ENCODE results near the gene GABRR3.

Gene GABRR3

DNA sequence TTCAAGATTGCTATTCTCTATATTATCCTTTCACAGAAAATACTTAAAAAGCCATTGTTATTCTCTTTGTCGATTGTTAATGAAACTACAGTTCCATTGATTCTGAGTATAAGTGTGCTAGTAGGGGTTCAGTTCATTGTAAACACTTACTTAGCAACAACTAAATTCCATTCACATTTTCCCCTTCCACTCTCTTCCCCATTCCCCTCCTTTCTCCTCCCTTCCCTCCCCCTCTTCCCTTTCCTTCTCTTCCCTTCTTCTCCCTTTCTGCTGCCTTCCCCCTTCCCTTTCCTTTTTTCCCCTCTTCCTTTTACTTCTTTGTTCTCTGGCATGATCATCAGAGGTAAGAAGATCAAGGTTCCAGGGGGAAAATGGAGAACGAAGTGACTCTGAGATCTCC is 41.6 kb downstream of the GABRR3 start:
- Histone ChIP-seq H3K36me3 (replicated peaks; ENCODE audit: insufficient read depth, low read length) (no peaks in the 10 kb centered on the region), H3K4me1 (ENCODE audit: low read length) (peaks cover 15% of the 10 kb centered on the region), H3K4me2 (ENCODE audit: low read depth, low read length) (no peak overlapping the region), H3F3A (ENCODE audit: insufficient read depth, low read length) (no peaks in the 10 kb centered on the region), H3K79me2 (ENCODE audit: low read length) (no peaks in the 10 kb centered on the region), H3K4me3 (ENCODE audit: low read length) (no peak overlapping the region), H3K9me2 (replicated peaks; ENCODE audit: insufficient read depth, low read length) (no peaks in the 10 kb centered on the region), H3K9ac (ENCODE audit: low read length) (no peak overlapping the region), H3K27me3 (replicated peaks; ENCODE audit: insufficient read depth, low read length) (no peaks in the 10 kb centered on the region), H2AFZ (ENCODE audit: low read length) (no peak overlapping the region), H3K9me3 (replicated peaks; ENCODE audit: insufficient read depth, low read length) (no peaks in the 10 kb centered on the region), H3K27ac (ENCODE audit: low read length) (no peak overlapping the region), H4K20me1 (ENCODE audit: insufficient read depth, low read length) (no peaks in the 10 kb centered on the region)
- no peak for DNase-seq
- TF ChIP-seq EZH2 (optimal IDR thresholded peaks at IDR 0.05; ENCODE audit: low read depth, low read length) (no peak), EZH2phosphoT487 (IDR thresholded peaks at IDR 0.05; ENCODE audit: low read length) (no peak)
- TF ChIP-seq, protein P1, sequence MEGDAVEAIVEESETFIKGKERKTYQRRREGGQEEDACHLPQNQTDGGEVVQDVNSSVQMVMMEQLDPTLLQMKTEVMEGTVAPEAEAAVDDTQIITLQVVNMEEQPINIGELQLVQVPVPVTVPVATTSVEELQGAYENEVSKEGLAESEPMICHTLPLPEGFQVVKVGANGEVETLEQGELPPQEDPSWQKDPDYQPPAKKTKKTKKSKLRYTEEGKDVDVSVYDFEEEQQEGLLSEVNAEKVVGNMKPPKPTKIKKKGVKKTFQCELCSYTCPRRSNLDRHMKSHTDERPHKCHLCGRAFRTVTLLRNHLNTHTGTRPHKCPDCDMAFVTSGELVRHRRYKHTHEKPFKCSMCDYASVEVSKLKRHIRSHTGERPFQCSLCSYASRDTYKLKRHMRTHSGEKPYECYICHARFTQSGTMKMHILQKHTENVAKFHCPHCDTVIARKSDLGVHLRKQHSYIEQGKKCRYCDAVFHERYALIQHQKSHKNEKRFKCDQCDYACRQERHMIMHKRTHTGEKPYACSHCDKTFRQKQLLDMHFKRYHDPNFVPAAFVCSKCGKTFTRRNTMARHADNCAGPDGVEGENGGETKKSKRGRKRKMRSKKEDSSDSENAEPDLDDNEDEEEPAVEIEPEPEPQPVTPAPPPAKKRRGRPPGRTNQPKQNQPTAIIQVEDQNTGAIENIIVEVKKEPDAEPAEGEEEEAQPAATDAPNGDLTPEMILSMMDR (IDR thresholded peaks at IDR 0.05; ENCODE audit: low read length), result no peak

DNA sequence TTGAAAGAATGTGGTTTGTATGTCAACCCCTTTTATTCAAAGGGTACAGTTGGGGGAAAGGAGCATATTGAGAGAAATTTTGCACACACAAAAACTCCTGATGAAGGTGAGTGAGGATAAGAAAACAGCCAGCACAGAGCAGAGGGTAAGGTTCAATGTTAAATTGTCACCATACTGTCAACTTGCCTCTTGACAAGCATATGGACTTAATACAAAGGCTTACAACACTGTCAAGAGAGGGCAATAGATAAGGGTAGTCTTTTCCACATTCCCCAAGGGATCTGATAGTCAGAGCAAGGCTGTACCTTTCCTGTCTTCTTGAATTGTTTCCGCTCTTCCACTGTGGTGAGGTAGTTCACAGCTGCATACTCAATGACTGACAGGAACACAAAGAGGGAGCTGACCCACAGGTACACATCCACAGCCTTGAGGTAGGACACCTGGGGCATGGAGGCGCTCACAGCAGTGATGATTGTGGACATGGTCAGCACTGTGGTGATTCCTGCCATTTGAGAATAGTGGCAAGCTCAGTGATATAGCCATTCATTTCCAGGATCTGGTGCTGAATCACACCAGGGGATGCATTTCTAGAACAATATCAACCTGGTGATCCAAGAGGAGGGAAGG is 42.5 kb downstream of the GABRR3 start:
- H3K4me2 ChIP-seq (ENCODE audit: low read depth, low read length), result no peak overlapping the region
- H3K9me3 ChIP-seq (replicated peaks; ENCODE audit: insufficient read depth, low read length), result no peaks in the 10 kb centered on the region
- no peaks in the 10 kb centered on the region for H4K20me1 ChIP-seq (ENCODE audit: insufficient read depth, low read length)
- no peak overlapping the region for H2AFZ ChIP-seq (ENCODE audit: low read length)
- no peaks in the 10 kb centered on the region for H3K36me3 ChIP-seq (replicated peaks; ENCODE audit: insufficient read depth, low read length)
- H3F3A ChIP-seq (ENCODE audit: insufficient read depth, low read length), result no peaks in the 10 kb centered on the region
- TF ChIP-seq, protein P1 (IDR thresholded peaks at IDR 0.05; ENCODE audit: low read length), result no peak
- no peak for TF ChIP-seq EZH2 (optimal IDR thresholded peaks at IDR 0.05; ENCODE audit: low read depth, low read length)
- TF ChIP-seq EZH2phosphoT487 (IDR thresholded peaks at IDR 0.05; ENCODE audit: low read length), result no peak
- no peaks in the 10 kb centered on the region for H3K79me2 ChIP-seq (ENCODE audit: low read length)
- H3K27me3 ChIP-seq (replicated peaks; ENCODE audit: insufficient read depth, low read length), result no peaks in the 10 kb centered on the region
- H3K9ac ChIP-seq (ENCODE audit: low read length), result no peak overlapping the region
- no peak overlapping the region for H3K4me3 ChIP-seq (ENCODE audit: low read length)
- H3K4me1 ChIP-seq (ENCODE audit: low read length), result peaks cover 15% of the 10 kb centered on the region
- no peaks in the 10 kb centered on the region for H3K9me2 ChIP-seq (replicated peaks; ENCODE audit: insufficient read depth, low read length)
- no peak overlapping the region for H3K27ac ChIP-seq (ENCODE audit: low read length)
- DNase-seq, result no peak

DNA sequence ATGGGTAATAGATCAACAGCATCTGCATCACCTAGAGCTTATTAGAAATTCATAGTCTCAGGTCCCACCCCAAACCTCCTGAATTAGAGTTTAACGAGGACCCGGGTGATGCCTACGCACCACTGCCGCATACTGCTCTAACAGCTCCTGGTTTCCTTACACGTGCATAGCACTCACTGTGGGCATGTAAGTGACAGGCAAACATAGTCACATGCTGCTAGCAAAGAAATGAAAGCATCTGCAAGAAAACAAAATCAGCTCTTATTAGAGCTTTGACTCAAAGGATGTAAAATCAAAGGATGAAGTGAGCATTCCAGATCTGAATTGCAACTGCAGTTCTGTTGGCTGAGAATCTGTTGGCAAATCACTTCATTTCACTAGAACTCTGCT is 43.8 kb downstream of the GABRR3 start:
- H3K4me2 ChIP-seq (ENCODE audit: low read depth, low read length), result no peak overlapping the region
- H4K20me1 ChIP-seq (ENCODE audit: insufficient read depth, low read length), result no peaks in the 10 kb centered on the region
- H3K27me3 ChIP-seq (replicated peaks; ENCODE audit: insufficient read depth, low read length), result no peaks in the 10 kb centered on the region
- H3K9me2 ChIP-seq (replicated peaks; ENCODE audit: insufficient read depth, low read length), result no peaks in the 10 kb centered on the region
- H3K4me1 ChIP-seq (ENCODE audit: low read length), result peaks cover 15% of the 10 kb centered on the region
- no peak overlapping the region for H3K4me3 ChIP-seq (ENCODE audit: low read length)
- no peaks in the 10 kb centered on the region for H3K36me3 ChIP-seq (replicated peaks; ENCODE audit: insufficient read depth, low read length)
- H3K9ac ChIP-seq (ENCODE audit: low read length), result no peak overlapping the region
- H3K79me2 ChIP-seq (ENCODE audit: low read length), result no peaks in the 10 kb centered on the region
- no peaks in the 10 kb centered on the region for H3K9me3 ChIP-seq (replicated peaks; ENCODE audit: insufficient read depth, low read length)
- H2AFZ ChIP-seq (ENCODE audit: low read length), result no peak overlapping the region
- no peak for DNase-seq
- TF ChIP-seq EZH2 (optimal IDR thresholded peaks at IDR 0.05; ENCODE audit: low read depth, low read length) (no peak), EZH2phosphoT487 (IDR thresholded peaks at IDR 0.05; ENCODE audit: low read length) (no peak)
- TF ChIP-seq, protein P1 (IDR thresholded peaks at IDR 0.05; ENCODE audit: low read length), result no peak
- H3K27ac ChIP-seq (ENCODE audit: low read length), result no peak overlapping the region
- H3F3A ChIP-seq (ENCODE audit: insufficient read depth, low read length), result no peaks in the 10 kb centered on the region

Data from MM.1S (cell line).